ENCODE results near the gene TSPAN5. TPM values are rescaled to one million over a fixed set of nuclear protein-coding genes. Genes with fewer than 3 reads are reported as not detected.

TSPAN5 gene
- total and polyA plus RNA-seq, 8 donors = 1.6 to 90.2 (median 8.5) TPM

GRCh38 chr4:98689507-98690174, 31.2 kb upstream of the TSPAN5 start:
- peaks cover 0 to 7% (median 2%) of the 10 kb centered on the region in 4 donors for H3K4me1 ChIP-seq
- DNase-seq = no peak
- WGBS, 5 donors = 89 to 98% (median 96%) methylated on average over 4 of the region's 4 CpGs

GRCh38 chr4:98688411-98689290, 30.2 kb upstream of the TSPAN5 start:
- 42 to 53% (median 48%) methylated on average over 5 of the region's 5 CpGs for WGBS, 5 donors

More at GRCh38 chr4:98689507-98690174, 31.2 kb upstream of the TSPAN5 start:
- H3K4me3 ChIP-seq = no peak overlapping the region
- no peaks in the 10 kb centered on the region for H3K9me3 ChIP-seq
- TF ChIP-seq EP300 (IDR thresholded peaks at IDR 0.05) = no peak
- no peak for TF ChIP-seq CTCF (IDR thresholded peaks at IDR 0.05)
- no peak for TF ChIP-seq POLR2A (IDR thresholded peaks at IDR 0.05)
- H3K36me3 ChIP-seq = no peaks in the 10 kb centered on the region
- H3K27ac ChIP-seq = no peak overlapping the region
- intact Hi-C loops (cut with DNase I; ENCODE audit: low total_unique reads) = no loop called here
- H3K27me3 ChIP-seq = no peaks in the 10 kb centered on the region

GRCh38 chr4:98687876-98688275, 29.5 kb upstream of the TSPAN5 start:
- TF ChIP-seq POLR2A (IDR thresholded peaks at IDR 0.05) (no peak), EP300 (IDR thresholded peaks at IDR 0.05) (no peak), CTCF (IDR thresholded peaks at IDR 0.05) (no peak), POLR2AphosphoS5 (IDR thresholded peaks at IDR 0.05) (no peak)
- peaks cover 0 to 10% (median 2%) of the 10 kb centered on the region in 4 donors for H3K4me1 ChIP-seq
- DNase-seq = no peak
- H3K27me3 ChIP-seq = no peaks in the 10 kb centered on the region
- no peaks in the 10 kb centered on the region for H3K9me3 ChIP-seq
- intact Hi-C loops (cut with DNase I; ENCODE audit: low total_unique reads) = no loop called here
- 45 to 81% (median 74%) methylated on average over 1 of the region's 1 CpG for WGBS, 5 donors
- H3K27ac ChIP-seq = no peak overlapping the region
- no peaks in the 10 kb centered on the region for H3K36me3 ChIP-seq
- H3K4me3 ChIP-seq = no peak overlapping the region

More at GRCh38 chr4:98688411-98689290, 30.2 kb upstream of the TSPAN5 start:
- no peaks in the 10 kb centered on the region for H3K9me3 ChIP-seq
- DNase-seq = peak in 1 of 2 donors; percentile 19
- peak in 1 of 3 donors; percentile 9 for TF ChIP-seq POLR2AphosphoS5 (IDR thresholded peaks at IDR 0.05)
- no peak for TF ChIP-seq EP300 (IDR thresholded peaks at IDR 0.05)
- no peaks in the 10 kb centered on the region for H3K36me3 ChIP-seq
- H3K4me1 ChIP-seq = peaks cover 0 to 7% (median 2%) of the 10 kb centered on the region in 4 donors
- no peak overlapping the region for H3K4me3 ChIP-seq
- intact Hi-C loops (cut with DNase I; ENCODE audit: low total_unique reads) = no loop called here
- H3K27ac ChIP-seq = peak overlapping the region in 1 of 5 donors; percentile 3
- H3K27me3 ChIP-seq = no peaks in the 10 kb centered on the region

GRCh38 chr4:98686847-98687246, 28.4 kb upstream of the TSPAN5 start:
- intact Hi-C loops (cut with DNase I; ENCODE audit: low total_unique reads) = no loop called here
- H3K27ac ChIP-seq = no peak overlapping the region
- DNase-seq = no peak
- peaks cover 0 to 14% (median 2%) of the 10 kb centered on the region in 4 donors for H3K4me1 ChIP-seq
- no peak overlapping the region for H3K4me3 ChIP-seq
- TF ChIP-seq CTCF (IDR thresholded peaks at IDR 0.05) (no peak), POLR2AphosphoS5 (IDR thresholded peaks at IDR 0.05) (no peak), POLR2A (IDR thresholded peaks at IDR 0.05) (no peak), EP300 (IDR thresholded peaks at IDR 0.05) (no peak)
- no peaks in the 10 kb centered on the region for H3K36me3 ChIP-seq
- WGBS, 5 donors = 22 to 38% (median 30%) methylated on average over 1 of the region's 1 CpG
- no peaks in the 10 kb centered on the region for H3K27me3 ChIP-seq
- H3K9me3 ChIP-seq = no peaks in the 10 kb centered on the region

Data from stomach (tissue), 9 donors.